GM21786 (cell line): ENCODE results near the gene FAM222B.
A peak's percentile ranks its signal among the peaks of the same experiment; 100 is the strongest.
"Not testable (repeated sequence)": the region's sequence is repeated elsewhere in the genome, so short reads cannot be mapped to it uniquely, and the experiment has no call there.

Source experiments
- ATAC-seq: cut with Tn5 transposase; IDR thresholded peaks from one replicate; pipeline ENCODE4 v1.9.1; 2021; ENCODE audit not compliant: unreplicated experiment

Gene FAM222B

DNA sequence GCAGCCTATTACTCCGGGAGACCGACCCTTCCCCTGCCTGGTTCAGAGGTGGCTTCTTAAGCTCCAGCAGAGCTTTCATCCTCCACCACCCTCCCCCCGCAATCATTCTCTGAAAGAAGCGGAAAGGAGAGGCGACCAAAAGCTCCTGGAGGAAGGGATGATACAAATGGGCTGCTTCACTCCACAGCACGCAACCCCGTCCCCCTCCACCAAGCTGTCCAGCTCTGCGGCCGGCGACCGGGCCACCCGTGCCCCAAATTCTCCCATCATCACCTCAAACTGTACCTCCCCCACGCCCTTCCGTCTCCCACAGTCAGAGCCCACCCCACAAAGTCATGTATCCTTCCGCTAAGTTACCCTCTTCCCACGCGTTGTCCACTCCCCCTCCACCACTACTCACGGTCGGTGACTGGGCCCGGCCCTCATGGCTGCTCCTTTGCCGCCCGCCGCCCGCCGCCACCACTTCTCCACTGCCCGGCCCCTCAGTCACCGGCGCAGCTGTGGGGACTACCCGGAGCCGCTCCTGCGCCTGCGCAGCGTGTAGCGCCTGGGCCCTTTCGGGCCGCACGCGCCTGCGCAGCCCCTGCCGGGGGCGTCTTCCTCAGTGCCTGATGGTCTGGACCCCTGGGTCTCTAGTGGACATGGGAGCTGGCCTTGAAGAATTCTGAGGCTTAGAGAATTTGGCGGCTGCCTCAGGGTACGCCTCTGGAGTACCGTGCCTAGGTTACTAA is at the start of gene FAM222B:
FAM222B (minus strand) TSS at position 509 of the 731 bp plus-strand sequence. CDS start 76,123 bp downstream, outside the sequence.
- peak; percentile 78 for ATAC-seq

DNA sequence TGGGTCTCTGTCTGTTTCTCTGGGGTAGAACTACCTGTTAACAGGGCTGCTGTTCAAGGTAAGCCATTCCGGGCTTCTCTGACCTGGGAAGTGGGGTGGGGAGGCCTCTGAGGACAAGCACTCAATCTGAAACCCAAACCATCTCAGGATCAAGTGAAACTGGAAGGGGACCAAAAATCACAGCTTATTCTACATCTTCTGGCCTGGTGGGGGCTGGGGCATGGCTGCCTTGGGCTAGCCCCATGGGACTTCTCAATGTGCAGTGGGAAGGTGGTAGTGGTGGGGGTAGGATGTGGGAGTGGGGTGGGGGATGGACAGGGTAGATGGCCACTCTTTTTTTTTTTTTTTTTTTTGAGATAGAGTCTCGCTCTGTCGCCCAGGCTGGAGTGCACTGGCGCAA is 49.4 kb upstream of the FAM222B start:
- ATAC-seq = no peak

GRCh38 chr17:28891201-28891600 is 48.6 kb upstream of the FAM222B start:
- no peak for ATAC-seq

- ATAC-seq = no peak
Observed at GRCh38 chr17:28889996-28890395, 47.4 kb upstream of the FAM222B start.

DNA sequence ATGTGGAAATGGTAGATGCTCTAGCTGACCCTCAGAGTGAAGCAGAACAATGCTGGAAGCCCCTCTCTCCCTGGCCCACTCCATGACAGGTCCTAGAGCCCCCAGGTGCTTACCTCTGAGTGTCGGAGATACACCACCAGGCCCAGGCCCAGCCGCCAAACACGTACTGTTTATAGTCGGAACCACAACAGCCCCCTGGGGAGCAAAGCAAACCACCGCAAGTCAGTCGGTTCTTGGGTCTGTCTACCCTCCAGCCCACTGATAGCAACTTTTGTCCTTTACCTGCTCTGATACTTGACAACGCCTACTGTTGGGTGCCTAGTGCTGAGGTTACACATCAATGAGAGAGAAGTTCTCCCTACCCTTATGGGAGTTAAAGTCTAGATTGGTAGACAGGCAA is 46.2 kb upstream of the FAM222B start:
- no peak for ATAC-seq

GRCh38 chr17:28887871-28888471 is 45.4 kb upstream of the FAM222B start:
- no peak for ATAC-seq

DNA sequence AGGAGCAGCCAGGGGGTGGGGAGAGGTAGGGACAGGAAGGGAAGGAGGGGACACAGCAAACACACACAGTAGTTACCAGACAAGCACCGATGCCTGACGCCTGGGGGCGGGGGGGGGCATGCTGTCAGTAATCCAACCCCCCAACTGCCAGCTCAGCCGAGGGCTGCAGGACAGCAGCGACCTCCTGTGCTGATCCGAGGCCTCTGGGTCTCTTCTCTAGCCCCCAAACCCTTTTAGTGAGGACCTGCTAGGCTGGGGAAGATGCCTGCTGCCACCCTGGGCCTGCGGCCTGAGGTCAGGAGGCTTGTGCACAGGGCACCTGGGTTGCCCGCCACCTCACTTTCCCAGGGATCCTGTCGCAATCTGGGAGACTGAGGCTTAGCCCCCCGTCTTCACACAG is 43.4 kb upstream of the FAM222B start:
- no peak for ATAC-seq

GRCh38 chr17:28885363-28885762 is 42.8 kb upstream of the FAM222B start:
- ATAC-seq = no peak

DNA sequence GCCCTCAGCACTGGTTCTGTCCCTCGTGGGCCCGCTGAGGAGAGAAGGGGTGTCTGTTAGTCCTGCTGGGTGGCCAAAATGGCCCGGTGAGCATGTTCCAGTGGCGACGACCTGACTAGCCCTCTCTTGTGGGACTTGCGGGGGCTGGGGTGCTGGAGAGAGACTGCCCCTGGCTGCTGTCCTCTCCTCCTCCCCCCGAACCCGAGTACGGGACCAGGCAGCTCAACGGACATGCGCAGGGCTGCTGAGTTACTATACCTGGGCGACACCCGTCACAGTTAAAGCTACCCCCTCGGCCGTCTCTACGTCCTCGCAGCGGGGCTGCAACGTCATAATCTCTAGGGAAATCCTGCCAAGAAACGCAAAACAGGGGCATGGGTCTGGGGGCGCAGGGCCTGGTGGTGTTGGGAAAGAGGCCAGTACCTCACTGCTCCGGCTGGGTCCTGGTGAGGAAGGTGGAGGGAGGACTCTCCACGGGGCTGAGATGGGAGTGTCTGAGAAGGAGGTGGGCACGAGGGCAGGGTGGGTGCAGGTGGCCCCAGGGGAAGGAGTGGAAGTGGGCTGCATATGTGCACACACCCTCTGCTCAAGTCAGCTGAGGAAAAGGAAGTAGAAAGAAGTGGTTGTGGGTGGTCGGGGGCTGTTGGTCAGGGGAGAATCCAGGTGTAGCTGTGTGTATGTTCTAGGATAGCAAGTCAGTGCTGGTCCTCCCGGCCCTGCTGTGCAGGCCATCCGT is 41.5 kb upstream of the FAM222B start:
- ATAC-seq = no peak

GRCh38 chr17:28882154-28882895 is 39.7 kb upstream of the FAM222B start:
- ATAC-seq = no peak

DNA sequence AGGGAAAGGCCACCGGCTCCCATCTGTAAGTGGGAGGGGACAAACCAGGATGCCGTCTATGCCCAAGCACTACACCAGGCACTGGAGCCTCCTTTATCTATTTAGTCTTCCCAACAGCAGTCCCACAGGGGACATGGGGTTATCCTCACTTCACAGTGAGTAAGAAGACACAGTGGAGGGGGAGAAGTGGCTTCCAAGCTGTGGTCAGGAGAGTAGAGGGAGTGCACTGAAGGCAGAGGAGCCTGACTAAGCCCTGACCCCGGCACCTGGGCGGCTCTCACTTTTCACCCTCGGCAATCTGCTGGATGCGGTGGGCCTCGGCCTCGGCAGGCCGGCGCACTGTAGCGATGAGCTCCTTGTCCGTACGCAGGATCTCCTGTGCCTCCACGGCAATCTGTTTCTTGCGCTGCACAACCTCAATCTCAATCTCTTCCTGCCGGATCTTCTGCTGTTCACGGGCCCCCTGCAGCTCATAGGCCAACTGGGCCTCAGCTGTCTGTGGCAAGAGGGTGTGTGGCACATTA is 39.0 kb upstream of the FAM222B start:
- no peak for ATAC-seq

GRCh38 chr17:28880572-28880945 is 38.0 kb upstream of the FAM222B start:
- ATAC-seq = no peak

GRCh38 chr17:28879886-28880571 is 37.4 kb upstream of the FAM222B start:
- ATAC-seq = no peak

- ATAC-seq = no peak
Observed at GRCh38 chr17:28878981-28879380, 36.4 kb upstream of the FAM222B start.

DNA sequence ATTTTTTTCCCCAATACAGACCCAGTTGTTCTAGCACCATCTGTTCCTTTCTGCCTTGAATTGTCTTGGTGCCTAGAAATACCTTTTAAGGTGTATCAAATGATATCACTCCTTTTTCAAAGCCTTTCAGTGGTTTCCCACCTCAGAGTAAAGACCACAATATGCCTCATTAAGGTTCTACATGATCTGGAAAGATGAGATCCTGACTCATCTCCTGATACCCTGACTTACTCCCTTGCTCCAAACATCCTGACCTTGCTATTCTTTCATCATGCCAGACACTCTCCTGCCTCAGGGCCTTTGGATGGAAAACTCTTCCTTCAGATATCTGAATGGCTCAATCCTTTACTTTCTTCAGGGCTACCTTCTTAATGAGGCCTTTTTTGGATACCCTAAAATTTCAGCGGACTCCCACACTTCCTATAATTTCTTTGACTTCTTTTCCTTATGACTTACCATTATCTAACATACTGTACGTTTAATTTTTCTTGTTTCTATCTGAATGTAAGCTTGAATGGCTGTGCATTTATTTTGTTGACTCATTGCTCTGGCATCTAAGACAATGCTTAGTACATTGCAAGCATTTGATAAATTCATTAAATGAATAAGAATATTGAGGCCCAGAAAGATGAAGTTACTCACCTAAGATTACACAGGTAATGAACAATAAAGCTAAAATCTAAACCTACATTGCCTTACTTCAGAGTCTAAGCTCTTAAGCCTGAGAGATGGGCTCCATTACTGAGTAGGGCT is 35.7 kb upstream of the FAM222B start:
- ATAC-seq = no peak

DNA sequence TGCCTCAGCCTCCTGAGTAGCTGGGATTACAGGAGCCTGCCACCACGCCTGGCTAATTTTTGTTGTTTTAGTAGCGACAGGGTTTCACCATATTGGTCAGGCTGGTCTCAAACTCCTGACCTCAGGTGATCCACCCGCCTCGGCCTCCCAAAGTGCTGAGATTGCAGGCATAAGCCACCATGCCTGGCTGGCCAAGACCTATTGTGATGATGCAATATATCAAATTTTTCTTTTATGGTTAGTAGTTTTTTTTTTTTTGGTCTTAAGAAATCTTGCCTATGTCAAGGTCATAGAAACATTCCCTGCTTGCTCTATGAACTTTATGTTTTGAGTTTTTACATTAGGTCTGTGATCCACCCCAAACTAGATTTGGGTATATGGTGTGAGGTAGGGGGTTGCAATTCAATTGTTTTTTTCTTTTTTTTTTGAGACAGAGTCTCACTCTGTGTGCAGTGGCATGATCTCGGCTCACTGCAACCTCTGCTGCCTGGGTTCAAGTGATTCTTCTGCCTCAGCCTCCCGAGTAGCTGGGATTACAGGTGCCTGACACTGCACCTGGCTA is 34.6 kb upstream of the FAM222B start:
- ATAC-seq = not testable (repeated sequence)

DNA sequence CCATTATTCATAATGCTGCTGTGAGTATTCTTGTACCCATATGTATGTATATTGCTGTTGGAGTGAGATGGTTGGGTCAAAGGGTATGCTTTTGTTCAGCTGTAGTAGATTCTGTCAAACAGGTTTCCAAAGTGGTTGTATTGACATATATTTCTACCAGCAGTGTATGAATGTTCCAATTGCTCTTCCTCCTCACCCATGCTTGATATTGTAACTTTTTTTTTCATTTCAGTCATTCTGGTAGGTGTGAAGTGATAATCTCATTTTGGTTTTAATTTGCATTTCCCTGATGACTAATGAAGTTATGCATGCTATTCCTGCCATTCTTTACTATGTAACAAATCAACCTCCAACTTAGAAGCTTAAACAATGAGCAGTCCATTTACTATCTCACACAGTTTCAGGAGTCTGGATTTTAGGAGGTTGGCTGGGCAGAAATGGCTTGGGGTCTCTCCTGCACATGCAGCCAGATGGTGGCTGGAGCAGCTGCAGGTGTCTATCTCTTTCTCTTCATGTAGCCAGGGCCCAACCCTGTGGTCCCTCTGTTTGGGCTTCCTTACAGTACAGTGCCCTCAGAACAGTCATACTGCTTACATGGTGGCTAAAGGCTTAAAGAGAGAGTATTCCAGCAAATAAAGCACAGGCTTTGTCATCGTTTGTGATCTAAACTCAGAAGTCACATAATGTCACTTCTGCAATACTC is 33.4 kb upstream of the FAM222B start:
- no peak for ATAC-seq

- no peak for ATAC-seq
Observed at GRCh38 chr17:28874750-28875149, 32.2 kb upstream of the FAM222B start.

GRCh38 chr17:28873839-28874238 is 31.2 kb upstream of the FAM222B start:
- no peak for ATAC-seq
